Activated T-cell treated with anti-CD3 and anti-CD28 coated beads for 24 hours (primary cell): ENCODE data around the gene ANGEL2.
"Not testable (repeated sequence)": the region's sequence is repeated elsewhere in the genome, so short reads cannot be mapped to it uniquely, and the experiment has no call there.

Experiments used
- DNase-seq: peaks from one replicate; pipeline ENCODE4 v3.0.0-alpha.2; 2020; ENCODE audit warnings: low read depth

The ANGEL2 gene

GRCh38 chr1:213017447-213018273 lies 2.0 kb upstream of the ANGEL2 start:
- no peak for DNase-seq

GRCh38 chr1:213014642-213015041 lies 1.0 kb downstream of the ANGEL2 start:
- no peak for DNase-seq

- no peak for DNase-seq
Observed at GRCh38 chr1:213008564-213008963, 7.1 kb downstream of the ANGEL2 start.

- no peak for DNase-seq
Observed at GRCh38 chr1:213003256-213003655, 12.4 kb downstream of the ANGEL2 start.

GRCh38 chr1:212994926-212995325 lies 20.7 kb downstream of the ANGEL2 start:
- DNase-seq, result no peak

GRCh38 chr1:212993960-212994359 lies 21.7 kb downstream of the ANGEL2 start:
- DNase-seq, result not testable (repeated sequence)

GRCh38 chr1:212990276-212990675 lies 25.4 kb downstream of the ANGEL2 start:
- DNase-seq, result no peak

- DNase-seq, result no peak
Observed at GRCh38 chr1:212987702-212988322, 27.9 kb downstream of the ANGEL2 start.

GRCh38 chr1:212986551-212986950 lies 29.1 kb downstream of the ANGEL2 start:
- DNase-seq, result no peak

GRCh38 chr1:212984522-212985291 lies 31.0 kb downstream of the ANGEL2 start:
- DNase-seq, result no peak

GRCh38 chr1:212983482-212983881 lies 32.2 kb downstream of the ANGEL2 start:
- no peak for DNase-seq

- no peak for DNase-seq
Observed at GRCh38 chr1:212982430-212983152, 33.1 kb downstream of the ANGEL2 start.

- DNase-seq, result no peak
Observed at GRCh38 chr1:212981571-212982328, 33.9 kb downstream of the ANGEL2 start.

- DNase-seq, result no peak
Observed at GRCh38 chr1:212981025-212981495, 34.6 kb downstream of the ANGEL2 start.

GRCh38 chr1:212980123-212980785 lies 35.4 kb downstream of the ANGEL2 start:
- DNase-seq, result no peak

- no peak for DNase-seq
Observed at GRCh38 chr1:212979340-212980122, 36.1 kb downstream of the ANGEL2 start.

GRCh38 chr1:212977781-212978645 lies 37.7 kb downstream of the ANGEL2 start:
- DNase-seq, result no peak

- no peak for DNase-seq
Observed at GRCh38 chr1:212976586-212976985, 39.1 kb downstream of the ANGEL2 start.
